ENCODE data around the gene MED4.
"Not testable (repeated sequence)": the region's sequence is repeated elsewhere in the genome, so short reads cannot be mapped to it uniquely, and the experiment has no call there.

Gene MED4

DNA sequence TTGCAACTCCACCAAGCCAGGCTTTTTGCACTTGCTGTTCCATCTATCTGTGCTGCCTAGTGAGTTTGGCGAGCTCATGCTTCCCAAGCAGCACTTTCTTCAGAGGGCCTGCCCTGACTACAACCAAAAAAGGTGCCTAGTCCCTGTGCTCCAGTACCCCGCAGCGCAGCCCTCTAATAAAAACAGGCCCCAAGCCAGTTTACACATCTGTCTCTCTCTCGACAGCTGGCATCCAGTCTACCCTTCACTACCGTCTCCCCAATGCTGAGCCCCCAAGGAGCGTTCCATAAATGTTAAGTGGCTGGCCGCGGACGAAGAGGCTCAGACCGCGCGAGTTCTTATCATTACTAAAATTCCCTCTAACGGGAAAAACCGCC is 512 bp downstream of the MED4 start:
- no peak for DNase-seq (ENCODE audit: low read depth in 2 of 2)

- no peak for DNase-seq (ENCODE audit: low read depth in 2 of 2)
Measured at GRCh38 chr13:48093588-48093987, 1.3 kb downstream of the MED4 start.

DNA sequence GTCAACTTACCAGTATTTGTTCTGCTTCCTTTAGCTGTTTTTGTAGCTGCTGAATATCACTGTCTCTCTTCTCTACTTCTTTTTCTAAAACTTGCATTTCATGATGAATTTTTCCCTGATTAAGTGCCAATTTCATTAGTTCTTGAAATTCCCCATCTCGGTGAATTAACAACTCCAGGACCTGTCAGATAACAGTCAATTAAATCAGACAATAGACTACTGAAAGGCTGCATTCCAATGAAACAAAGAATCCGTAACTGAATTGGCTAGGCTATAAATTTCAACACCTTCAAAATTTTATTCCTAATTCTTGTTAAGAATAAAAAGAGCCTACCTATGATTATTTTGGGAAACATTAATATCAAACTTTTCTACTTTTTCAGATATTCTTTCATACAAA is 8.6 kb downstream of the MED4 start:
- no peak for DNase-seq (ENCODE audit: low read depth in 2 of 2)

DNA sequence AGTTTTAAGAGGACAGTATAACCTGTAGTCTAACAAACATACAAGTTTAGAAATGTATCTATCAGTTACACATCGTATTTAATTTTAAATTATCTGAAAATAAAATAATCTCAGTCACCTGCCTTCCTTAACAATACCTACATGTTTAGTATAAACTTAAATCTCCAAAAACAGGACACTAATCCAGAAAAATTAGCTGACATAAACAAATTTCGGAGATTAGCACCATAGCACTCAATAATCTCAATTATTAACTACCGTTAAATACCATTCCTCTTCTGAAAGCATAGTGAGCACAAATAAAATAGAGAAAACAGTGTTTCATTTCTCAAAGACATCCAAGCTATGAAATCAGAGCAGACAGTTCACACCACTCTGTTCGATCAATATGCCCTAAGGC is 13.2 kb downstream of the MED4 start:
- no peak for DNase-seq (ENCODE audit: low read depth in 2 of 2)

- DNase-seq (ENCODE audit: low read depth in 2 of 2) = no peak
Measured at GRCh38 chr13:48078251-48078656, 16.6 kb downstream of the MED4 start.

- DNase-seq (ENCODE audit: low read depth in 2 of 2) = no peak
Measured at GRCh38 chr13:48074006-48074405, 20.9 kb downstream of the MED4 start.

DNA sequence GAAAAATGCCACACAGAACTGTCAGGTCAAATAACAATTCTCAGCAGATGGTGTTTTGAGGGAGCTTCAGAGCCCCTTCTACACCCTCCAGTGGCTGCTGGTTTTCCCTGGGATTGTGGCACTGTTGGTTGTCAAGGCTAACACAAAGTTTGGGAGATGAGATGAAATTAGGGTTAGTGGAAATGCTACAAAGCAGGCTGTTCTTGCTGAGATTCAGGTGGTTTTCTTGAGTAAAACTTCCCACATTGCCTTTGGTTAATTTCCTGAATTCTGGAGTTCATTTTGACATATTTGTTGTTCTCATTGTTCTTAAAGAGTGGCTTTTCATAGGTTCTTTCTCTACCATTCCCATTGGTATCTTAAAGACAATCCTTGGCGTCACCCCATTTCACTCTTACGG is 22.1 kb downstream of the MED4 start:
- no peak for DNase-seq (ENCODE audit: low read depth in 2 of 2)

GRCh38 chr13:48072304-48072703 is 22.6 kb downstream of the MED4 start:
- no peak for DNase-seq (ENCODE audit: low read depth in 2 of 2)

GRCh38 chr13:48070942-48071341 is 24.0 kb downstream of the MED4 start:
- DNase-seq (ENCODE audit: low read depth in 2 of 2) = no peak

GRCh38 chr13:48069573-48069972 is 25.3 kb downstream of the MED4 start:
- DNase-seq (ENCODE audit: low read depth in 2 of 2) = no peak

GRCh38 chr13:48068952-48069351 is 26.0 kb downstream of the MED4 start:
- no peak for DNase-seq (ENCODE audit: low read depth in 2 of 2)

DNA sequence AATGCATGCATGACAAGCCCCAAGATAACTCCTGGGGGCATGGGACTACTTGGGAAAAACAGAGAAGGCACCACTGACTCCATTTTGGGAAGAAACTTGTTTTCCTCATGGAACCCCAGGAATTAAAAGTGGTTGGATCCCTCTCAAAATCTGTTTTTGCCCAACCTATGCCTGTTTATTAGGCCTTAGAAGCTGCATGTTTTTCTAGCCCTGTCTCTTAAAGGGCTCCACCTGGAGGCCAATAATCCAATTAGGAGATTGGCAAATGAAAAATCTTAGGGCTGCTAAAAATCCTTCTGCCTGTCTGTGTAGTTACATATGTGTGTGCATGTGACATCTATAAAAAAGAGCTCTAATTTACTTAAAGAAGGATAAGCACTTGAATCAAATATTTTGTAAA is 26.9 kb downstream of the MED4 start:
- no peak for DNase-seq (ENCODE audit: low read depth in 2 of 2)

DNA sequence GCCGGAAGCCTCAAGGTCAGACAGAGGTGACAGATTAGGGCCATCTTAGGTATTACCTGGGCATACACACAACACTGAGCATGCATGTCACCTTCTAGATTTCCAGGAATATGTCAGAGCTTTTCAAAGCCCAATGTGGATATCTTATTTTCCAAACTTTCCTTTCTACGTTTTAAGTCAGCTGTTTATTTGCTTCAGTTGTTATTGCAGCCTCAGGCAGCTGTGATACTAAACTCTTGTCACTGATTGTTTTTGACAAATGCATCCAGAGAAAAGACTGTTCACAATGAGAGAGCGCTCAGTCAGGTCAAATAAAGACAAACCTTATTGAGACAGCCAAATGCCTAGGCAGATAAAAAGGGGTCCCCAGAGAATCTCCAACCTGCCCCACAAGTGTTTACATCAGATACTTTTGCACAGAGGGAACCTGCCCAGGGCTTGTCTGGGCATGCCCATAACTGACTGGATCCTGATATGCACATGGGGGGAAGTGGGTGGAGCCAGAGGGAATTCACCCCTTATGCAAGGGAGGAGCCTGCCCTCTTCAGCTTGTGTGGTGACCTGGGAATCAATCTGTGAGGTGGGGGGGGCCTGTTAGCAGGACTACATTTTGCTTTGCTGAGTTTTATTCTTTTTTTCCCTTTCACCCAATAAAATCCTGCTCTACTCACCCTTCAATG is 28.5 kb downstream of the MED4 start:
- DNase-seq (ENCODE audit: low read depth in 2 of 2) = no peak

DNA sequence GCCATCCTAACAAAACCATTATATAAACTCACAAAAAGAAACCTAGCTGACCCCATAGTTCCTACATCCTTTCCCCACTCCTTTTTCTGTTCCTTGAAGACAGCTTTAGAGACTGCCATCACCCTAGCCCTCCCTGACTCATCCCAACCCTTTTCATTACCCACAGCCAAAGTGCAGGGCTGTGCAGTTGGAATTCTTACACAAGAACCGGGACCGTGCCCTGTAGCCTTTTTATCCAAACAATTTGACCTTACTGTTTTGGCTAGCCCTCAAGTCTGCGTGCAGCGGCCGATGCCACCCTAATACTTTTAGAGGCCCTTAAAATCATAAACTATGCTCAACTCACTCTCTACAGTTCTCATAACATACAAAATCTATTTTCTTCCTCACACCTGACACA is 35.0 kb downstream of the MED4 start:
- not testable (repeated sequence) for DNase-seq (ENCODE audit: low read depth in 2 of 2)

DNA sequence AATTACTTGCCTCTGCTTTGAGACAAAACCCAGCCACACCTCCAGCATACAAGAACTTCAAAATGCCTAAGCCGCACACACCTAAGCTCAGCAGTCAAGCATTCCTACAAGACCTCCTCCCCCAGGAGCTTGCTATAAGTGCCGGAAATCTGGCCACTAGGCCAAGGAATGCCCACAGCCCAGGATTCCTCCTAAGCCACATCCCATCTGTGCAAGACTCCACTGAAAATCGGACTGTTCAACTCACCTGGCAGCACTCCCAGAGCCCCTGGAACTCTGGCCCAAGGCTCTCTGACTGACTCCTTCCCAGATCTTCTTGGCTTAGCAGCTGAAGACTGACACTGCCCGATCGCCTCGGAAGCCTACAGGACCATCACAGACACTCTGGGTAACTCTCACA is 36.4 kb downstream of the MED4 start:
- DNase-seq (ENCODE audit: low read depth in 2 of 2) = not testable (repeated sequence)

DNA sequence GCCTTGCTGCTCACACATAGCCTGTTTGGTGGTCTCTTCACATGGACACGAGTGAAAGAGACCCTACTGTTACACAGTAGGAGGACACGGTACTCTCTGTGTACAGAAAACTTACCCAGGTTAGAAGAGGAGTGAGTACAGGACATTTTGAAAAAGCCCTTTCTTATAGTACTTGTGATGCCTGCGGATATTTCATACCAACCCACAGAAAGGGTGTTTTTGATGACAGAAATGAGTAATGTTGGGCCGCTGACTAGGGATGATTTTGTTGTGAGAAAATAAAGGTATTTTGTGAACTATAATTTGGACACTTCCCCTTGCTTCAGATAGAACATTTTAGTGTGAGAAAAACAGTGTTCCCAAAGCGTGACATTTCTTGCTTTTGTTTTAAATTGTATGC is 39.2 kb downstream of the MED4 start:
- no peak for DNase-seq (ENCODE audit: low read depth in 2 of 2)

DNA sequence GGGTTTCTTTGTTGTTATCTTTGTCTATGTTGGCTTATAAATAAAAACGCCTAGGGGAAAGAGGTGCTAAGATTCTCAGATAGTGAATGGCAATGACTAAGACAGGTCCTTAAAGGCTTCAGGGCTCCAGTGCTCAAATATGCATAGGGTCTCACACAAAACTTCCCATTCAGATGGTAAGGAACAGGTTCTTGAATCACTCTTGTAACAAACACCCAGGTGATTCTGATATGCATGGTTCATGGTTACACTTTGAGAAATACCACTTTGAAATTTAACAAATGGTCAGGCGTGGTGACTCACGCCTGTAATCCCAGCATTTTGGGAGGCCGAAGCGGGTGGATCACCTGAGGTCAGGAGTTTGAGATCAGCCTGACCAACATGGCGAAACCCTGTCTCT is 40.3 kb downstream of the MED4 start:
- DNase-seq (ENCODE audit: low read depth in 2 of 2) = no peak

GRCh38 chr13:48050550-48050949 is 44.4 kb downstream of the MED4 start:
- no peak for DNase-seq (ENCODE audit: low read depth in 2 of 2)

- DNase-seq (ENCODE audit: low read depth in 2 of 2) = peak; percentile 49 to 52
Measured at GRCh38 chr13:48043789-48044503, 51.0 kb downstream of the MED4 start.

DNA sequence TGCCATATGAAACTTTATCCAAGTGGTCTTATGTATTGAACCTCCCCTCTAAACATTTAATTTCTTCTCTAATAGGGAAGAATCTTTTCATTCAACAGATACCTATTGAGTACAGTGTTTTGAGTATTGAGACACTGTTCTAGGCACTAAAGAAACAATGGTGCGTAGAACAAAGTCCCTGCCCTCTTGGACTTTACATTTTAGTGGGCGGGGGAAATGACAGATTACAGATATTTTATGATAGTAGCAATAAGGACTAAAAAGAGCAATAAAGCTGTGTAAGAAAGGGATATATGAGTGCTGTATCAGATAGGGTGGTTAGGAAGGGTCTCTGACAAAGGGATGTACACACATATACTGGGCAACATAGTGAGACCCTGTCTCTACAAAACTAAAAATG is 52.0 kb downstream of the MED4 start:
- no peak for DNase-seq (ENCODE audit: low read depth in 2 of 2)

DNA sequence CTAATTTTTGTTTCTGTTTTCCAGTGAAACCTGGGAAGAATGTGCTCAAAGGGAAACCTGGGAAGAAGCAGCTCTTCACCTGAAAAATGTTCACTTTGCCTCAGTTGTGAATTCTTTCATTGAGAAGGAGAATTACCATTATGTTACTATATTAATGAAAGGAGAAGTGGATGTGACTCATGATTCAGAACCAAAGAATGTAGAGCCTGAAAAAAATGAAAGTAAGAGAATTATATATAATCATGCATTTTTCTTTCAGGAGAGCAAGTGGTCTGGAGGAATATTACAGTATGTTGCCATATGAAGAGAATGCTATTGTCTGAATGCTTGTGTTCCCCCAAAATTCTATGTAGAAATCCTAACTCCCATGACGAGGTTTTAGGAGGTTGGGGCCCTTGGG is 54.0 kb downstream of the MED4 start:
- DNase-seq (ENCODE audit: low read depth in 2 of 2) = peak; percentile 5 to 8

GRCh38 chr13:48040049-48040448 is 54.9 kb downstream of the MED4 start:
- DNase-seq (ENCODE audit: low read depth in 2 of 2) = no peak

DNA sequence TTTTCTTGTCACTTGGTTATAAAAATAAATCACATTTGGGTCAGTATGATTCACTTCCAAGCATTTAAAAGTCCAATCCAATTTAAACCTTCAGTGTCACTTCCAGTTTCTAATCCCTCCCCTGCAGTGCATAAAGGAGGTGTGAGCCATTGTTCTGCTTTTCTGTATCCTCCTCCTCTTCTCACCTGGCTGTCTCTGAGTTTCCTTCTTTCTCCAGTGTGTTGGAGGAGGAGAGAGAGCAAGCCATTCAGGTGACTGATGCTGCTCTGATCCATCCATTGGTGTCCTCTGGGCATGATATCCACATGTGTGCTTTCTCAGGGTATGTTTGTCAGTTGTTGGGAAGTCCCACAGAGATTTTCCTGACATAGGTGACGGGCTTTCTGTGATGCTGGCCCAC is 56.1 kb downstream of the MED4 start:
- no peak for DNase-seq (ENCODE audit: low read depth in 2 of 2)
